Central memory CD8-positive, alpha-beta T cell (primary cell): ENCODE data around the gene ABHD16A.

Experiments used
- ATAC-seq: fragments of 150-1000 bp; cut with Tn5 transposase; replicated peaks from 2 replicates; pipeline ENCODE4 v1.10.0; 2022; ENCODE audit warnings: mild to moderate bottlenecking, moderate FRiP score, moderate number of reproducible peaks; ENCODE audit not compliant: poor library complexity, severe bottlenecking; ENCODE audit errors: extremely low read depth
- DNase-seq, 2 donors: peaks; one replicate each; pipeline ENCODE4 v3.0.0; 2021; ENCODE audit warnings: low spot score in 2 of 2
- H3K27ac Mint-ChIP-seq: one replicate; pipeline ENCODE4 v1.8.0; 2022; ENCODE audit warnings: low read depth, mild to moderate bottlenecking, moderate library complexity, mixed read lengths
- H3K27me3 Mint-ChIP-seq: one replicate; pipeline ENCODE4 v1.8.0; 2022; ENCODE audit warnings: mixed read lengths
- H3K36me3 Mint-ChIP-seq: one replicate; pipeline ENCODE4 v1.8.0; 2022; ENCODE audit warnings: mild to moderate bottlenecking, moderate library complexity, mixed read lengths; ENCODE audit not compliant: insufficient read depth
- H3K4me1 Mint-ChIP-seq: one replicate; pipeline ENCODE4 v1.8.0; 2022; ENCODE audit warnings: mixed read lengths
- H3K4me3 Mint-ChIP-seq: one replicate; pipeline ENCODE4 v1.8.0; 2022; ENCODE audit warnings: mild to moderate bottlenecking, moderate library complexity, mixed read lengths
- H3K9me3 Mint-ChIP-seq: one replicate; pipeline ENCODE4 v1.8.0; 2022; ENCODE audit warnings: mixed read lengths

Gene ABHD16A

DNA sequence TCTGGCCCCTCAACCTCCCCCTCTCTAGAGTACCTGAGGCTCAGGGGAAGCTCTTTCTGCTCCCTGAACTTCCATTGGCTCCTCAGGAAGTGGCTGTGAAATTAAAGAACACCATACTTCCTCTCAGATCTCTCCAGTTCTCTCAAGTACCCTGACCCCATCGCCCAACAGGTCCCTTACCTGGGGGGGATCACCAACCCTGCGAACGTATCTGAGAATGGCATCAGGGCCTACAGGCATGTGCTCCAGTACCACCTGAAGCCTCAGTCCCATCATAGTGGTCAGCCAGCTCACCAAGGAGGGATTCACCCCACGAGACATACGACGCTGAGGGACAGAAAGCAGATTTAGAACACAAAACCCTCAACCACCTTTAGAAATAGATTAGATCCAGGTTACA, 62.5 kb downstream of the ABHD16A start:
- Mint-ChIP-seq H3K9me3 (no peaks in the 10 kb centered on the region), H3K36me3 (peaks cover 62% of the 10 kb centered on the region), H3K4me3 (no peak overlapping the region), H3K27ac (no peak overlapping the region), H3K4me1 (peaks cover 12% of the 10 kb centered on the region), H3K27me3 (no peaks in the 10 kb centered on the region)
- no peak for DNase-seq
- ATAC-seq, result no peak

DNA sequence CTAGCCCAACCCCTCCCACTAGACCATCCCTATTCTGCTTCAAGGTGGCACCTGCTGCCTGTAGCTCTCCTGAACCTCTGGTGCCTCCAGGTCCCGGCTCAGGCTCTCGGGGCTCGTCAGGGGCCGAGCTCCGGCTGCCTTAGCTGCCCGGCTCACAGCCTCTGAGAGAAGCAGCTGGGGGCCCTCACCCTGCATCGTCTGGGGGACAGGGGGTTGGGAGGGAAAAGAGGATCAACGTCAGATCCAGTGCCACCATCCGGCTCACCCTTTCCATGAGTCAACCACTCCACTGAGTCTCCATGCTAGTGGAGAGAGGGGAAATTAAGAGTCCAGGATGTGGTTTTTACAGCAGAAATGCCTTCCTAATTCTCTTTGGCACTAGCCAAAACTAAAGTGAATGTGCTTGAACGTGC, 63.7 kb downstream of the ABHD16A start:
- Mint-ChIP-seq H3K27ac (no peak overlapping the region), H3K36me3 (peaks cover 60% of the 10 kb centered on the region)
- no peak for ATAC-seq

DNA sequence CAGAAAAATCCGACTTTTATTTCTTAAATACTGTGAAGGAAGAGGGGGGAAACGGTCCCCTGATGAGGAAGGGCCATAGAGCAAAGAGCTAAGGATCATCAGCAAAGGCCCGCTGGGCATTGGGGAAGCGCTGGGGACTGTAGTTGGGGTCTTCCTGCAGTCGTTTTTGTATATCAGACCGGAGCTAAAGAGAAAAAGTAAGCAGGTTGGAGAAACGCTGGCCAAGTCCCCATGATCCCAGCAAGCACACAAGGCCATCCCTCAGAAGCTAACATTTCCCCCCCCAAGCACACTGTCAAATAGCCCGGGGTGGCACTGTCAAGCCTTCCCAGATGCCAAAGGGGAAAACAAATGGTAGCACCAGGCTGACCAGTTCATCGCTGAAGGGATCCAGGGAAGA, 64.1 kb downstream of the ABHD16A start:
- peaks cover 6% of the 10 kb centered on the region for H3K4me1 Mint-ChIP-seq
- no peaks in the 10 kb centered on the region for H3K9me3 Mint-ChIP-seq
- H3K27me3 Mint-ChIP-seq, result no peaks in the 10 kb centered on the region
- ATAC-seq (no peak), DNase-seq (no peak)
- H3K36me3 Mint-ChIP-seq, result peaks cover 62% of the 10 kb centered on the region
- H3K27ac Mint-ChIP-seq, result peak overlapping the region; percentile 71
- H3K4me3 Mint-ChIP-seq, result no peak overlapping the region

More for the DNA sequence above, 63.7 kb downstream of the ABHD16A start:
- H3K9me3 Mint-ChIP-seq, result no peaks in the 10 kb centered on the region
- H3K4me3 Mint-ChIP-seq, result no peak overlapping the region
- peaks cover 6% of the 10 kb centered on the region for H3K4me1 Mint-ChIP-seq
- H3K27me3 Mint-ChIP-seq, result no peaks in the 10 kb centered on the region
- no peak for DNase-seq
